HEK293T (cell line): ENCODE data around the gene PCGF5.

Experiments
- BHLHE40 ChIP-seq: fragments of 450-650 bp; IDR thresholded peaks from 2 replicates; pipeline ENCODE4 v1.6.1; 2016; ENCODE audit warnings: mild to moderate bottlenecking, moderate library complexity, borderline replicate concordance
- CTBP1 ChIP-seq: fragments of 450-650 bp; IDR thresholded peaks from 2 replicates; pipeline ENCODE4 v1.6.1; 2016; ENCODE audit warnings: borderline replicate concordance
- ELF4 ChIP-seq: fragments of 450-650 bp; IDR thresholded peaks from 2 replicates; pipeline ENCODE4 v1.6.1; 2017; ENCODE audit warnings: antibody characterized with exemption
- FOXA1 ChIP-seq: fragments of 450-650 bp; IDR thresholded peaks from 2 replicates; pipeline ENCODE4 v1.6.1; 2016; ENCODE audit warnings: mild to moderate bottlenecking
- FOXM1 ChIP-seq: fragments of 450-650 bp; IDR thresholded peaks from 2 replicates; pipeline ENCODE4 v1.6.1; 2017; ENCODE audit warnings: mild to moderate bottlenecking, borderline replicate concordance
- PKNOX1 ChIP-seq: fragments of 450-650 bp; IDR thresholded peaks from 2 replicates; pipeline ENCODE4 v1.6.1; 2016
- SUZ12 ChIP-seq: fragments of 450-650 bp; IDR thresholded peaks from 2 replicates; pipeline ENCODE4 v1.6.1; 2016; ENCODE audit warnings: mild to moderate bottlenecking
- TARDBP ChIP-seq: fragments of 450-650 bp; IDR thresholded peaks from 2 replicates; pipeline ENCODE4 v1.6.1; 2016
- ZNF384 ChIP-seq: fragments of 450-650 bp; IDR thresholded peaks from 2 replicates; pipeline ENCODE4 v1.6.1; 2016

- TF ChIP-seq TARDBP (no peak), PKNOX1 (no peak), ZNF384 (no peak), ELF4 (no peak), SUZ12 (no peak), FOXA1 (no peak), BHLHE40 (no peak), CTBP1 (no peak), FOXM1 (no peak)
These were observed 31.6 kb upstream of the PCGF5 start for GRCh38 chr10:91188889-91189288.
